ENCODE data around the gene BMP4.
"Not testable (repeated sequence)": the region's sequence is repeated elsewhere in the genome, so short reads cannot be mapped to it uniquely, and the experiment has no call there.

Gene BMP4

DNA sequence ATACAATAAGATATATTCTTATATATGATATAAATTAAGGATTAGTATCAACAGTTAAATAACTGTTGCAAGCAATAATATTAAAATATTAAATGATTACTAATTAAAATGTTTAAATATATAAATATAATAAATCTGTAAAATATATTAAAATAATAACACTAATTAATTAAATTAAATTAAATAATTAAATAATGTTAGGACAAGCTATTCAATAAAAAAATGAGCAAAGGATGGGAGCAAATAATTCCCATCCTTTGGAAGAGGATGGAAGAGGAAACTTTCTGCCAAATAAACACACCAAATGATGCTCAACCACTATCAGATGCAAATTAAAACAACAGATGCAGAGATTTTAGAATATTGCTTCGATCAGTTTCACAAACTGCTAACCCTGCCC, 39.4 kb upstream of the BMP4 start:
- DNase-seq (ENCODE audit: low read depth), result no peak
- TF ChIP-seq, protein P1, sequence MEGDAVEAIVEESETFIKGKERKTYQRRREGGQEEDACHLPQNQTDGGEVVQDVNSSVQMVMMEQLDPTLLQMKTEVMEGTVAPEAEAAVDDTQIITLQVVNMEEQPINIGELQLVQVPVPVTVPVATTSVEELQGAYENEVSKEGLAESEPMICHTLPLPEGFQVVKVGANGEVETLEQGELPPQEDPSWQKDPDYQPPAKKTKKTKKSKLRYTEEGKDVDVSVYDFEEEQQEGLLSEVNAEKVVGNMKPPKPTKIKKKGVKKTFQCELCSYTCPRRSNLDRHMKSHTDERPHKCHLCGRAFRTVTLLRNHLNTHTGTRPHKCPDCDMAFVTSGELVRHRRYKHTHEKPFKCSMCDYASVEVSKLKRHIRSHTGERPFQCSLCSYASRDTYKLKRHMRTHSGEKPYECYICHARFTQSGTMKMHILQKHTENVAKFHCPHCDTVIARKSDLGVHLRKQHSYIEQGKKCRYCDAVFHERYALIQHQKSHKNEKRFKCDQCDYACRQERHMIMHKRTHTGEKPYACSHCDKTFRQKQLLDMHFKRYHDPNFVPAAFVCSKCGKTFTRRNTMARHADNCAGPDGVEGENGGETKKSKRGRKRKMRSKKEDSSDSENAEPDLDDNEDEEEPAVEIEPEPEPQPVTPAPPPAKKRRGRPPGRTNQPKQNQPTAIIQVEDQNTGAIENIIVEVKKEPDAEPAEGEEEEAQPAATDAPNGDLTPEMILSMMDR (IDR thresholded peaks at IDR 0.05; ENCODE audit: insufficient read depth, low read depth, low read length, missing control alignments), result no peak
- H3K4me3 ChIP-seq (ENCODE audit: low read depth, low read length), result no peak overlapping the region

DNA sequence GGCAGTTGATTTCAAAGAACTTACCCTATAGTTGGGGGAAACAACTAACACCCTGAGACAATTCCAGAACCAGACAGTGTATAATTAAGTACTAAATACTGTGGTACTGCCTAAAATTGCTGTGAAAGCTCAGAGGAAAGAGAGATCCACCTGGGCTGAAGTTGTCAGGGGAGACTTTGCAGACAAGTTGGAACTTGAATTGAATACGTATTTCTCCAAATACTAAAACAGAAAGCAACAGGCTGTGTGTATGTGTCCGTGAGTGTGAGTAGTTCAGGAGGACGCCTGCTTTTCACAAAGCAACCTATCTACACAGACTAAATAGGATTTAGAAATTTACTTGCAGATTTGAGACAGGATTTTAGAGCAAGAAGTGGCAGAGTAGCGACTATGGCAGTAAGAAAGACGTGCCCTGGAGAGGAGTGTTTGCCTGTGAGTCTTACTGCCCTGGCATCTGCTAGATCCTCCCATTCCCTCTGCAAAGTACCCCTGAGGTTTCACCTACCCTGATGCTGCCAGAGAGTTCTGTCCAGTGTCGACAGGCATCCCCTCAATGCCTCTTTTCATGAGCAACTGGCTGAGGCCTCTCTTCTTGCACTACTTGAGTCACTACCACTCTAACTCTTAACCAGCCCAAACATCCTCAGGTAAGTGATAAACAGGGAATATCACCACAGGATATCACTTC, 37.4 kb upstream of the BMP4 start:
- TF ChIP-seq, protein P1 (IDR thresholded peaks at IDR 0.05; ENCODE audit: insufficient read depth, low read depth, low read length, missing control alignments), result no peak
- DNase-seq (ENCODE audit: low read depth), result no peak
- H3K4me3 ChIP-seq (ENCODE audit: low read depth, low read length), result no peak overlapping the region

DNA sequence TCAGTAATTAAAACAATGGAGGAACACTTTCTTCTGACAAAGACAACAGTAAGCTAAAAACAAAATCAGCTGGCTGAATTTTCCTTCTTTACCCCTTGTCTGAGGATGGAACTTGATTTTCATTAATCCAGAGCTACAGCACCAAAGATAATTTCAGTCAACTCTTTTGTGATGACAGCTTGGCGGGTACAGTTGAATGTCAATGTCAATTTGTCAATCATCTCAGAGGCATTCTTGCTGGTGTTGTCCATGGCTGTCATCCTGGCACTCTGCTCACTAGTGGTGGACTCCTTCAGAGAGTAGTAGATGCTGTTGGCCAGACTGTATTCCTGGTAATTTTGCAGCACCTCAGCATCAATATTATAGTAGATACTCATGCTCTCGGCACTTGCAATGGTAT, 34.4 kb upstream of the BMP4 start:
- TF ChIP-seq, protein P1 (IDR thresholded peaks at IDR 0.05; ENCODE audit: insufficient read depth, low read depth, low read length, missing control alignments), result no peak
- H3K4me3 ChIP-seq (ENCODE audit: low read depth, low read length), result no peak overlapping the region
- no peak for DNase-seq (ENCODE audit: low read depth)

DNA sequence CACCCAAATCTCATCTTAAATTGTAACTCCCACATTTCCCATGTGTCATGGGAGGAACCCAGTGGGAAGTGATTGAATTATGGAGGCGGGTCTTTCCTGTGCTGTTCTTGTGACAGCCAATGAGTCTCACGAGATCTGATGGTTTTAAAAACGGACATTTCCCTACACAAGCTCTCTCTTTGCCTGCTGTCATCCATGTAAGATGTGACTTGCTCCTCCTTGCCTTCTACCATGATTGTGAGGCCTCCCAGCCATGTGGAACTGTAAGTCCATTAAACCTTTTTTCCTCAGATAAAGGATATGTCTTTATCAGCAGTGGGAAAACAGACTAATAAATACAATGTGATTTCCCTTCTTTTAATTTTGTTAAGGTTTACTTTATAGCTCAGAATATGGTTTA, 30.1 kb upstream of the BMP4 start:
- not testable (repeated sequence) for H3K4me3 ChIP-seq (ENCODE audit: low read depth, low read length); DNase-seq (ENCODE audit: low read depth)

DNA sequence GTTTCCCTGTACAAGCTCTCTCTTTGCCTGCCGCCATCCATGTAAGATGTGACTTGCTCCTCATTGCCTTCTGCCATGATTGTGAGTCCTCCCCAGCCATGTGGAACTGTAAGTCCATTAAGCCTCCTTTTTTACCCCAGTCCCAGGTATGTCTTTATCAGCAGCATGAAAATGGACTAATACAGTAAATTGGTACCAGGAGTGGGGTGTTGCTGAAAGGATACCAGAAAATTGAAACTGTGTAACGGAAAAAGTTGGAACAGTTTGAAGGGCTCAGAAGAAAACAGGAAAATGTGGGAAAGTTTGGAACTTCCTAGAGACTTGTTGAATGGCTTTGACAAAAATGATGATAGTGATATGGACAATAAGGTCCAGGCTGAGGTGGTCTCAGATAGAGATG, 28.3 kb upstream of the BMP4 start:
- H3K4me3 ChIP-seq (ENCODE audit: low read depth, low read length); DNase-seq (ENCODE audit: low read depth): not testable (repeated sequence)

DNA sequence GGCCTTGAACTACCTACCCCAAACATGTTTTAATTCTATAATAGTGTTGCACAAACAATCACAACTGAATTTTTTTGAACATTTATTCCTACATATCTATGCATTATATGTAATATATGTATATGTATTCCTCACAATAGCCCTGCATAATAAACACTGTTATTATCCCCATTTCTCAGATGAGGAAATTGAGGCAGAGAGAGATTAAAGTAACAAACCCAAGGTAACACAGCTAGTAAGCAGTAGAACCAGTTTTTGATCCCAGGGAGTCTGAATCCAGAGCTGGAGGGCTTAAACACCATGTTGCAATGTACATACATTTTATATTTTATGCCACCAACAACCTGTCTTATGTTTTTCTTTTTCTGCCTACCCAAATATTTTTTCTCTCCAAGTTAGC, 26.5 kb upstream of the BMP4 start:
- H3K4me3 ChIP-seq (ENCODE audit: low read depth, low read length), result no peak overlapping the region
- TF ChIP-seq, protein P1 (IDR thresholded peaks at IDR 0.05; ENCODE audit: insufficient read depth, low read depth, low read length, missing control alignments), result no peak
- no peak for DNase-seq (ENCODE audit: low read depth)

DNA sequence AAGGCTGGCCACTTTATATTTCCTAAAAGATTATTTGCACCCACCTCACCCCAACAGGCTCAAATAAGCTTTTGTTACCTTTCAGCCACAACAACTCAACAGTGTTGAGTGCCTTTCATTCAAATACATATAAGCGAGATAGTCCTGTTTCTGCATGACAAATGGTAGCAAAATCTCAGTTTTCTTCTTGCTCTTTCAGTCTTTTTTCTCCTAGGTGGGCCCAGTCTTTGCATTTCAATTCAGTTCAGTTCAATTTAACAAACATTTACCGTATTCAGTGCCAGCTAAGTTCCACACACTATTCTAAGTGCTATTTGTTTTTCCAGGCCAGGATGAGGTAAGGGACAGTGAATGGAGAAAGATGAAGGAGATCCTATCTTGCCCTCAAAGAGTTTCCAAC, 25.9 kb upstream of the BMP4 start:
- no peak overlapping the region for H3K4me3 ChIP-seq (ENCODE audit: low read depth, low read length)
- TF ChIP-seq, protein P1 (IDR thresholded peaks at IDR 0.05; ENCODE audit: insufficient read depth, low read depth, low read length, missing control alignments), result no peak
- no peak for DNase-seq (ENCODE audit: low read depth)

DNA sequence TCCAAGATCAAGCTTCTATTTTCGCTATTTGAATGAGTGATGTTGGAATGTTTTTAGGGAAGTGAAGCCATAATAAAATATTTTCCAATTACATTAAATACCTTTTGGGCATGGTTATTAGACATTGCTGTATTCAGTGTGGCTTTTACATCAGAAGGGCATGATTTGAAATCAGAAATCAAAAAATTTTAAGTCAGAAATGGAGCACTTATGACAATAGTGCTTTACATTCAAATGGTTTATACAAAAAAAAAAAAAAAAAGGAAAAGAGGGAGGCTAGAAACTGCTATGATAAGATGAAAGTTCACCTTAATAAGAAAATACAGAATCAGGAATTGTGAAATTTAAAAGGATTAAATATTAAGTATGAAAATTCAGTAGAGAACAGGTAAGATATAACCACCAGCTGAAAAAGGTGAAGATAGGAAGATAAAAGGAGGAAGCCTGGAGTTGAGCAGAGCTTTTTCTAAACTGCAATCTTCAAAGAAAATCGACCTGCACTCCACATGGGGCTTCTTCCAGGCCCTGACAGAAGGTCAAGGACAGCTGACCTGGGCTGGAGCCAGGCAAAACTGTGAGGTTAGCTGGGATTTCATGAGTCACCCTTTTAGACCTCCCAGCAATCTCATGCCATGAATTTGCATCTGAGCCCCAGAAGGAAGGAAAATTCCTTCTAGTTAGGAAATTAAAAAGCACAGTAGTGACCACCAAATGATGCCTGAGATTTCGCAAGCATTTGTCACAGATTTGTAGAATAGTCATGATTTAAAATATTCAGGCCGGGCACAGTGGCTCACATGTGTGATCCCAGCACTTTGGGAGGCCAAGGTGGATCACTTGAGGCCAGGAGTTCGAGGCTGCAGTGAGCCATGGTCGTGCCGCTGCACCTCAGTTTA, 23.4 kb upstream of the BMP4 start:
- no peak overlapping the region for H3K4me3 ChIP-seq (ENCODE audit: low read depth, low read length)
- TF ChIP-seq, protein P1 (IDR thresholded peaks at IDR 0.05; ENCODE audit: insufficient read depth, low read depth, low read length, missing control alignments), result no peak
- no peak for DNase-seq (ENCODE audit: low read depth)
